Hematopoietic multipotent progenitor cell treated with erythropoietin and hydrocortisone succinate and interleukin-3 and kit ligand, for 17 days (in vitro differentiated cells): Measurements from ENCODE around the gene PRKX.
A peak's percentile ranks its signal among the peaks of the same experiment; 100 is the strongest.
"Not testable (repeated sequence)": the region's sequence is repeated elsewhere in the genome, so short reads cannot be mapped to it uniquely, and the experiment has no call there.

Source experiments
- DNase-seq: peaks from one replicate; pipeline ENCODE4 v3.0.0-alpha.2; 2015; ENCODE audit warnings: low spot score

PRKX gene

GRCh38 chrX:3653111-3653510 lies 60.3 kb downstream of the PRKX start:
- DNase-seq: no peak

- peak; percentile 4 for DNase-seq
Observed at GRCh38 chrX:3651277-3651676, 62.2 kb downstream of the PRKX start.

- no peak for DNase-seq
Observed at GRCh38 chrX:3648084-3648483, 65.4 kb downstream of the PRKX start.

GRCh38 chrX:3639858-3640631 lies 73.4 kb downstream of the PRKX start:
- DNase-seq: not testable (repeated sequence)

- no peak for DNase-seq
Observed at GRCh38 chrX:3639236-3639635, 74.2 kb downstream of the PRKX start.

GRCh38 chrX:3638280-3638873 lies 75.1 kb downstream of the PRKX start:
- DNase-seq: no peak

GRCh38 chrX:3636803-3637202 lies 76.6 kb downstream of the PRKX start:
- no peak for DNase-seq

- no peak for DNase-seq
Observed at GRCh38 chrX:3631196-3631595, 82.3 kb downstream of the PRKX start.

GRCh38 chrX:3627594-3627993 lies 85.9 kb downstream of the PRKX start:
- no peak for DNase-seq

GRCh38 chrX:3621414-3621813 lies 92.0 kb downstream of the PRKX start:
- DNase-seq: no peak

GRCh38 chrX:3611744-3612143 lies 101.7 kb downstream of the PRKX start:
- not testable (repeated sequence) for DNase-seq

GRCh38 chrX:3609810-3610209 lies 103.6 kb downstream of the PRKX start:
- no peak for DNase-seq

GRCh38 chrX:3603026-3603661 lies 110.3 kb downstream of the PRKX start:
- no peak for DNase-seq

- DNase-seq: no peak
Observed at GRCh38 chrX:3599802-3600430, 113.5 kb downstream of the PRKX start.

GRCh38 chrX:3598709-3599108 lies 114.7 kb downstream of the PRKX start:
- DNase-seq: no peak

GRCh38 chrX:3598046-3598605 lies 115.3 kb downstream of the PRKX start:
- no peak for DNase-seq

GRCh38 chrX:3592184-3592583 lies 121.3 kb downstream of the PRKX start:
- DNase-seq: no peak

- no peak for DNase-seq
Observed at GRCh38 chrX:3589474-3589873, 124.0 kb downstream of the PRKX start.

GRCh38 chrX:3585719-3586118 lies 127.7 kb downstream of the PRKX start:
- no peak for DNase-seq

GRCh38 chrX:3584415-3584996 lies 128.9 kb downstream of the PRKX start:
- no peak for DNase-seq

GRCh38 chrX:3582451-3582850 lies 131.0 kb downstream of the PRKX start:
- DNase-seq: no peak

- no peak for DNase-seq
Observed at GRCh38 chrX:3581609-3582108, 131.8 kb downstream of the PRKX start.
